Stimulated activated CD4-positive, alpha-beta T cell treated with anti-CD3 and anti-CD28 coated beads, Interleukin-2, amount 100 ng/mL, for 48 hours (primary cell): ENCODE results near the gene DNAH11.
"Not testable (repeated sequence)": the region's sequence is repeated elsewhere in the genome, so short reads cannot be mapped to it uniquely, and the experiment has no call there.

Experiments
- DNase-seq, 2 donors: peaks; one replicate each; pipeline ENCODE4 v3.0.0-alpha.2; 2020

DNAH11 gene

GRCh38 chr7:21542891-21543527 lies at the start of gene DNAH11:
Gene DNAH11 (plus strand): TSS chr7:21543039. CDS start chr7:21543246, 207 bp downstream.
- peak; percentile 9 to 25 for DNase-seq

GRCh38 chr7:21495731-21496130 lies 47.1 kb upstream of the DNAH11 start:
- DNase-seq, result no peak

GRCh38 chr7:21497072-21497471 lies 45.8 kb upstream of the DNAH11 start:
- DNase-seq, result no peak

GRCh38 chr7:21500117-21500832 lies 42.6 kb upstream of the DNAH11 start:
- DNase-seq, result no peak

- DNase-seq, result no peak
Observed at GRCh38 chr7:21504021-21504420, 38.8 kb upstream of the DNAH11 start.

GRCh38 chr7:21507627-21508343 lies 35.1 kb upstream of the DNAH11 start:
- DNase-seq, result peak; percentile 13 to 39

- DNase-seq, result no peak
Observed at GRCh38 chr7:21508538-21508937, 34.3 kb upstream of the DNAH11 start.

- DNase-seq, result no peak
Observed at GRCh38 chr7:21514062-21514461, 28.8 kb upstream of the DNAH11 start.

- DNase-seq, result no peak
Observed at GRCh38 chr7:21524680-21525079, 18.2 kb upstream of the DNAH11 start.

GRCh38 chr7:21526007-21526406 lies 16.8 kb upstream of the DNAH11 start:
- no peak for DNase-seq

GRCh38 chr7:21526448-21526847 lies 16.4 kb upstream of the DNAH11 start:
- no peak for DNase-seq

- not testable (repeated sequence) for DNase-seq
Observed at GRCh38 chr7:21532485-21532884, 10.4 kb upstream of the DNAH11 start.

- DNase-seq, result not testable (repeated sequence)
Observed at GRCh38 chr7:21533646-21534045, 9.2 kb upstream of the DNAH11 start.

- DNase-seq, result not testable (repeated sequence)
Observed at GRCh38 chr7:21536445-21537118, 6.3 kb upstream of the DNAH11 start.

- DNase-seq, result no peak
Observed at GRCh38 chr7:21538936-21539495, 3.8 kb upstream of the DNAH11 start.

GRCh38 chr7:21543528-21544302 lies 876 bp downstream of the DNAH11 start:
- peak in 1 of 2 donors; percentile 2 for DNase-seq

GRCh38 chr7:21544303-21544656 lies 1.4 kb downstream of the DNAH11 start:
- no peak for DNase-seq

- DNase-seq, result no peak
Observed at GRCh38 chr7:21544715-21545114, 1.9 kb downstream of the DNAH11 start.

- no peak for DNase-seq
Observed at GRCh38 chr7:21547501-21547900, 4.7 kb downstream of the DNAH11 start.

GRCh38 chr7:21548491-21548890 lies 5.7 kb downstream of the DNAH11 start:
- no peak for DNase-seq

- DNase-seq, result no peak
Observed at GRCh38 chr7:21550076-21550475, 7.2 kb downstream of the DNAH11 start.

GRCh38 chr7:21550821-21551531 lies 8.1 kb downstream of the DNAH11 start:
- DNase-seq, result no peak
